Activated CD4-positive, alpha-beta T cell treated with anti-CD3 and anti-CD28 coated beads, Interleukin-2, Interleukin-6, amounts not matched to agents 100 ng/mL and 50 ng/mL, durations not matched to agents 16 hours and 8 hours (primary cell): ENCODE results near the gene ZFYVE28.

Experiments used
- DNase-seq: peaks from one replicate; pipeline ENCODE4 v3.0.0-alpha.2; 2020

Gene ZFYVE28

DNA sequence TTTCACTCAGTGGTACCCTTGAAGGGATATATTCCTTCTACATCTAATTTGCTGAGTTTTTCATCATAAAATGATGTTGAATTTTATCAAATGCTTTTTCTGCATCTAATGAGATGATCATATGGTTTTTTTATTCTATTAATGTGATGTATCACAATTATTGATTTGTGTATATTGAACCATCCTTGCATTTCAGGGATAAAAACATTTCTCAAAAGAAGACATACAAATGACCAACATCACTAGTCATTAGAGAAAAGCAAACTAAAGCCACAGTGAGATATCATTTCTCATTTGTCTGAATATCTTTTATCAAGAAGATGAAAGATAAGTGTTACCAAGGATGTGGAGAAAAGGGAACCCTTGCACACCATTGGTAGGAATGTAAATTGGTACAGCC lies 90.9 kb downstream of the ZFYVE28 start:
- DNase-seq: no peak

GRCh38 chr4:2324891-2325290 lies 93.6 kb downstream of the ZFYVE28 start:
- no peak for DNase-seq

GRCh38 chr4:2322841-2323240 lies 95.6 kb downstream of the ZFYVE28 start:
- DNase-seq: no peak

DNA sequence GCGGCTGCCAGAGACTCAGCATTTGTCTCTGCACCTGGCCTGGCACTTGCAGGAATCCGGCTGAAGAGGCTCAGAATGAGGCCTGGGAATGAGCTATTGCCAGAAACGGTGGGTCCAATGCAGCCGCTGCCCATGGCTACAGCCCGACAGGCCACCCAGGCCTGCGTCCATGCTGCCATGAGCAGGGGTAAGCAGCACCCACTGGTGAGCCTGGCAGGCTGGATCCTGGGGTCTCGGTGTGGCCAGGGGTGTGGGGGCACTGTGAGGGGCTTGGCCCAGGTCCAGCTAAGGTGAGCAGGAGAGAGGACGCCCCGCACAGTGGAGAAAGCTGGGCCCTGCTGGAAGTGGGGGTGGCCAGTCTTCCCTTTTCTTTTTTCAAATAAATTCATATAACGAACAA lies 96.2 kb downstream of the ZFYVE28 start:
- DNase-seq: no peak

DNA sequence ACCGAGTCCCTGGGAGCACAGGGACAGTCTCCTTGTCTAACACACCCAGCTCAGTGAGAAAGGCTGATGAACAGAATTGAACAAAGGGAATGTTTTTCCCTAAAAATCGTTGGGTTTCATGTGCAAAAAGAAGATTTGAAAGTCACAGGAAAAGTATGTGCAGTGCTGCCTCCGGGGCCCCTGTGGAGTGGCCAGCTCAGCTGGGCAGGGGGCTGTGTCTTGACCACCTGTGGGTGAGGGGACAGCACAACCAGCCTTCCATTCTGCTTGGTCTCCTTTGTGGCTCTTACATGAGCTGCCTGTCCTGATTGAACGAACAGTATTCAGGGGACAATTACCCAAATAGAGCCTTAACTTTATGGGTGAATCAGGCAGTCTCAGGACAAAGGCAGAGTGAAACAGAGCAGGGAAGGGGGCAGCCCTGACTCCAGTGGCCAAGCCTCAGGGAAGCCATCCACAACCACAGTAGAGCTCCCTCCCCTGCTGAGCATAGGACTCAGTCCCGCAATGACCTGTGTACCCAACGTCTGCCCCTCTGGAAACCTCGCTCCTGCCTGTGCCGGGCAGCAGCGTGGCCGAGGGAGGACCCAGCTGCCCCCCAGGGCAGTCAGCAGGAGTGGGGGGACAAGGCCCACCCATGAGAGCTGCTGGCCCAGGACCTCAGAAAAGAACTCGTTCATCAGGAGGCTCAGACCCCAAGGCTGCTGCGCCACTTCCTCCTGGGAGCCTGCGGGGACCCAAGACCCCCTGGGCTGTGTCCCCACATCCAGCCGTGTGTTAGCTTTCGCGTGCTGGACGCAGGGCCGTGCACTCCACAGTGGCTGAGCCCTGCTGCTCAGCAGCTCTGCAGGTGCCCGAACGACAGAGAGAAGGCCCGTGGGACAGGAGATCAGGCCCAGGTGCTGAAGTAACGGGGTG lies 96.9 kb downstream of the ZFYVE28 start:
- no peak for DNase-seq

- DNase-seq: no peak
Observed at GRCh38 chr4:2320746-2321145, 97.7 kb downstream of the ZFYVE28 start.

GRCh38 chr4:2320152-2320551 lies 98.3 kb downstream of the ZFYVE28 start:
- no peak for DNase-seq

DNA sequence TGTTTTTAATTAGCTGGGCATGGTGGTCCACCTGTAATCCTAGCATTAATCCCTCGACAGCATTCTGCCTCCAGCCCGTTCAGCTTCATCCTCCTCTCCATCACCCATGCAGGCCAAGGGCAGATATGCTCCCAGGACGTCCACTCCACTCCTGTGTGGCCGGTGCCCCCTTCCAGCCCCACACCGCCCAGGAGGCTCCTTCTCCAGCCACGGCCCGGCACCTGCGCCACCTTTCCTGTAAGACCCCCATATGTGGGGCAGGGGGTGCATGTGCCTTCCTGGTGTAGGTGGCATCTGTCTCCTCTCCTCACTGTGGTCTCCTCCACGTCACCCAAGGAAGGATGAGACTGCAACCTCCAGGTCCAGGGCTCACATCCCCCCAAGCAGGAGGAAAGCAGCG lies 99.6 kb downstream of the ZFYVE28 start:
- DNase-seq: no peak

GRCh38 chr4:2318476-2318875 lies 100.0 kb downstream of the ZFYVE28 start:
- no peak for DNase-seq

DNA sequence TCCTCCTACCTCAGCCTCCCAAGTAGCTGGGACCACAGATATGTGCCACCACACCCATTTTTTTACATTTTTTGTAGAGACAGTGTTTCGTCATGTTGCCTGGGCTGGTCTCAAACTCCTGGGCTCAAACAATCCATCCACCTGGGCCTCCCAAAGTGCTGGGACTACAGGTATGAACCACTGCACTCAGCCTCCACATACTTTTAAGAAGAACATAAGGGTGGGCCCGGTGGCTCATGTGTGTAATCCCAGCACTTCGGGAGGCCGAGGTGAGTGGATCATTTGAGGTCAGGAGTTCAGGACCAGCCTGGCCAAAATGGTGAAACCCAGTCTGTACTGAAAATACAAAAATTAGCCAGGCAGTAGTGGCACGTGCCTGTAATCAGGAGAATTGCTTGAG lies 105.1 kb downstream of the ZFYVE28 start:
- no peak for DNase-seq

GRCh38 chr4:2306773-2307410 lies 111.6 kb downstream of the ZFYVE28 start:
- DNase-seq: no peak

DNA sequence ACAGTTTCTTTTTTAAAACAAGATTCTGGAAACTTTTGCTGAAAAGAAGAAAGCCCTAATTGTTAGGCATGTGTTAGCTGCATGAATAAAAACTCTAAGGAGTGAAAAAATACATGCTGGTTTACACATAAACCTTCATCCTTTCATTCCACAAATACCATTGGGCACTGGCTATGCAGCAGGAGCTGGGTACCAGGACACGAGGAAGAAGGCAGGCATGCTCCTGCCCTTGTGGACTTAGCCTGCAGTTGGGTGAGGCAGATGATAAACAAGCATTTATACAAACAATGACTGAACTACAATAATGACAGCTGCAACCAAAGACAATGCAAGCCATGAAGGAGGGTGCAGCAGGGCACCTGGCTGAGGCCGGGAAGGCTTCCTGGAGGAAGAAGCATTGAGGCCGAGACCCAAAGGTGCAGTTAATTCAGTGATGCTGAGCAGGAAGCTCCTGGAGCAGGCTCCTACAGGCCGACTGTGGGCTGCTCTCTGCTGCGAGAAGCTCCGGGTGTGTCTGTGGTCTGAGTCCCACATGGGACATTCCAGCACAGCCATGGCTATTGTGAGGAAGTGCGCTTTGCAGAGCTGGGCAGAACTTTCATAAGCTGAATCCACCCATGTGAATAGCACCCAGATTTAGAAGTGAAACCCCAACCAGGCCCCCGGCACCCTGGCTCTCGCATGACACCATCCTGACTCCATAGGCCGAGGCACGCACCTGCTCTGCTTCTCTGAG lies 112.5 kb downstream of the ZFYVE28 start:
- DNase-seq: no peak

DNA sequence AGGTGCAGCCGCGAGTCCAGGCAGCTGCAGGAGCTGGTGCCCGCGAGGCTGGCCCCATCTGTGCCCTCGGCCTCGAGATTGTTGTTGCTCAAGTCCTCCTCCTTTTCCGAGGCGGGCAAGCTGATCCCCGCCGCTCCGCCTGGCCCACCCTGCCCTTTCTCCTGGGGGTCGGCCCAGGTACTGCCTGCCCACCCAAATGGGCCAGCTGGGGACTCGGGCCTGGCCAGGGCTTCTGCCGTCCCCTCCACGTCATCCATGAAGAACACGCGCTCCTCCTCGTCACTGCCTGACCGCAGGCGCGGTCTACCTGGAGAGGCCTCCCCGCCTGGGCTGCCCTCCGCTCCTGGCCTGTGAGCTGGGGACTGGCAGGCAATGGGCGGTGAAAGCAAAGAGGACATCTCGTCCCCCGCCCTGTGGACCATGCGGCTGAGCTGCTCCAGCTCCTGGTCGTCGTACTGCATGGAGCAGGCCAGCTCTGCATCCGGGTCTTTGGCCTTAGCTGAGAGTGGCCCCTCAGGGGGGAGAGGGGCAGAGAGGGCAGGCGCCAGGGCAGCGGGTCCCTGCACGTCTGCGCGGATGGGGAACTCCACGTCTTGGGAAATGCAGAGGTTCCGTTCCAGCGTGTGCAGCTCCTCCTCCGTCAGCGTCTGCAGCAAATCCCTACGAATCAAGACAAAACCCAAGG lies 113.4 kb downstream of the ZFYVE28 start:
- no peak for DNase-seq

- DNase-seq: no peak
Observed at GRCh38 chr4:2304321-2304876, 114.0 kb downstream of the ZFYVE28 start.

- DNase-seq: no peak
Observed at GRCh38 chr4:2303686-2304320, 114.6 kb downstream of the ZFYVE28 start.

DNA sequence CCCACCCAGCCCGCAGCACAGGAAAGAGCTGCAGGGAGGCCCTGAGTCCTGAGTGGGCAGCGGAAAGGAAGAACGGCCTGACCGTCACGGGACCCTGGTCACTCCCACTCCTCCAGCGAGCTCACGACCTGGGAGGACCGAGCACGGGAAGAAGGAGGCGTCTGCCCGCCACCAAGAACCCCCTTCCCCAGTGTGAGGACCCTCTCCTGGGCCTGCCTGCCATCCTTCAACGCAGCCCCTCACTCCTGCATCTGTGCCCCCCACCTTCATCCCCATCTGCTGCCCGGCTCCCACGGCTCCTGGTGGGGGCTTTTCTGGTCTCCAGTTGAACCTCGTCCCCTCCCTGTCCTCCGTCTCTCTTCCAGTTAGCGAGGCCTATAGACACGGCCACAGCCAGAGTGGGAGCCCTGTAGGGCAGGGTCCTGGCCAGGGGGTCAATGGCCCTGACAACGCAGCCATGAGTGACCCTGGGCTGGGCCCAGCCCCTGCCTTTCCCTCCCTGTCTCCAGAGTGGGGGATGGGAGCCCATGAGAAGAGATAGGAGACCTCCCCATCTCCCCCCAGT lies 115.2 kb downstream of the ZFYVE28 start:
- DNase-seq: no peak

- no peak for DNase-seq
Observed at GRCh38 chr4:2302387-2303119, 115.9 kb downstream of the ZFYVE28 start.

- no peak for DNase-seq
Observed at GRCh38 chr4:2301806-2302205, 116.6 kb downstream of the ZFYVE28 start.

DNA sequence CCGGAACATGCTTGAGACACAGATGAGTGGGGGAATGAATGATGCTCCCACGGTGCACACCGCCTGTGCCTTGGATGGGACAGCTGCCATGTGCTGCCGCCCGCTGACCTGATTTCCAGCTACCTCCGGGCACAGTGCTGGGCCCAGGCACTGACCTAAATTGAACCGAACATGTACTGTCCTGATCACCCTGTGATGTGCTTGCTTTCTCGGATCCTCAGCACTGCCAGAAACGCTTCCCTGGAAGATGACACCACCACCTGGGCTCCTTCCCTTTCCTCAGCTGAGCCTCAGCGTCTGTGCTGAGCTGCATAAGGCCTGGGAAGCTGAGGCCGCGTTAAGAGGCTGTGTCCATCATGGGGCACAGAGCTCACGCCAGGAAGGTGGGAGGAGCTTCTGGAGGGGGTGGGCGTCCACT lies 117.2 kb downstream of the ZFYVE28 start:
- DNase-seq: no peak

DNA sequence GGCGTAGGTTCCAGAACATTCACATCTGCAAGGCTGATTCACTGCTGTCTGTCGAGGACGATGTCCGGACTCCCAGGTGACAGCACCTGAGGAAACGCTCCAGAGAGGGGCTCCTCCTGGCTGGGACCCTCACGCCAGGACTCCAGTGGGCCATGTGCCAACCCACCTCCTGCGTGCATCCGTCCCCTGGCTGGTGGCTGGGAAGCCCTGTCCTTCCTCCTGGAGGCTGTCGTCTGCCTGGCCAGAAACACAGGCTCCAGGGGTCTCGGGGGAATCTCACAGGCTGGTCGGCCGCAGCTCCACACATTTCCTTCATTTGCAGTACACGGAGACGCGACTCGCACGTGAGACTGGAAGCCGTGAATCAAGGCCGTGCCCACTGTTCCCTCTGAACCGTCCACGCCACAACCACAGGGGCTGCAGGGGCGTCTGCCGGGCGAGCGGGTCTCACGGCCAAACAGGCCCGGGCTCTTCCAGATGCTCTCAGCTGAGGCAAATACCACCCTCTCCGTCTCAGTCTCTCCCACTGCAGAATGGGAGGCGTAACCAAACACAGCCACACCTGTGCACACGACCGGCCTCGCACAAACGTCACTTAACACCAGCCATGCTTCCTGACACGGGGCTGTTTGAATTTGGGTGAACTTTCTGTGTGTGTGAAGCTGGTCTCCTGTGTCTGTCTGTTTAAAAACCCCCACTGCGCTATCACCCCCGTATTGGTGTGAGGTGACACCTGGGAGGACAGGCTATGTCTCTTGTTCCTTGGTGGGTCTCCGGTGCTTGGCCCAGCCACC lies 117.8 kb downstream of the ZFYVE28 start:
- DNase-seq: no peak
